ENCODE data around the gene FCHO2.

GRCh38 chr5:73111536-73111935 is 155.7 kb downstream of the FCHO2 start:
- no peak for TF ChIP-seq CTCF (IDR thresholded peaks at IDR 0.05; ENCODE audit: low read depth, low read length, poor library complexity, severe bottlenecking)
- no peak for TF ChIP-seq EZH2phosphoT487 (IDR thresholded peaks at IDR 0.05; ENCODE audit: borderline replicate concordance, low read length)

Measured in DOHH2 (cell line).